ENCODE data around the gene CUBN. TPM values are rescaled to one million over a fixed set of nuclear protein-coding genes. Genes with fewer than 3 reads are reported as not detected.

Gene CUBN
- total RNA-seq, 4 donors from 2014 or later, result 0.37 to 1.5 (median 1.1) TPM

DNA sequence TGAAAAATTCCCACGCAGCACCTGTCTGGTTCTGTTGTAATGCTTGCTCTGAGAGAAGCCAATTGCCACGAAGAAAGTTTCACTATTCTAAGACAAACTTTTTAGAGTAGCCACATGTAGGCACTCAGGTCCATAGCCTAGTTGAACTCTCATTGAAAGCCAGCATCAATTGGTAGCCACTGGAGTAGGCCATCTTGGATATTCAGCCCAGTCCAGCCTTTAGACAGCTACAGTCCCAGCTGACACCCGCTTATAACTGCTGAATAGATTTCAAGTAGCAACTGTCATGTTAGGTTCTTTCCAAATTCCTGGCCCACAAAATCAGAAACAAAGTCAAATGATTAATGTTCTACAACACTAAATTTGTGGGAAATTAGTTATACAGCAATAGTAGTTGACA, 31.6 kb downstream of the CUBN start:
- H3K4me1 ChIP-seq, result no peaks in the 10 kb centered on the region
- 97 to 100% methylated on average over 2 to 3 of the region's 3 CpGs for WGBS, 2 donors (ENCODE audit: low coverage in 1 of 2)
- H3K9me3 ChIP-seq, result peaks cover 5 to 6% of the 10 kb centered on the region in 2 donors

DNA sequence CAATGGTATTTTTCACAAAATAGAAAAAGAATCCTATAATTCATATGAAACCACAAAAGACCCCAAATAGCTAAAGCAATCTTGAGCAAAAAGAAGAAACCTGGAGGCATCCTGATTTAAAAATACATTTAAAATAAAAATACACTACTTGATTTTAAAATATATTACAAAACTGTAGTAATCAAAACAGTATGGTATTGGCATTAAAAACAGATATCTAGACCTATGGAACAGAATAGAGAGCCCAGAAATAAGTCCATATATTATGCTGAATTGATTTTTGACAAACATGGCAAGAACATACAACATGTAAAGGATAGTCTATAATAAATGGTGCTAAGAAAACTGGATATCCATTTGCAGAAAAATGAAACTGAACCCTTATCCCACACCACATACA, 34.8 kb downstream of the CUBN start:
- no peak for DNase-seq
- H3K4me1 ChIP-seq, result no peaks in the 10 kb centered on the region
- H3K27ac ChIP-seq, result no peak overlapping the region
- in situ Hi-C loops (cut with MboI; ENCODE audit: low pct_ligation_motif_present in 1 of 4, low pct_unique_long_range_greater_than_20kb in 1 of 4, low sequenced_read_pairs in 3 of 4) (no loop called here), intact Hi-C loops (cut with DNase I; ENCODE audit: low total_unique reads) (no loop called here)
- H3K27me3 ChIP-seq, result no peaks in the 10 kb centered on the region
- TF ChIP-seq, protein P1, sequence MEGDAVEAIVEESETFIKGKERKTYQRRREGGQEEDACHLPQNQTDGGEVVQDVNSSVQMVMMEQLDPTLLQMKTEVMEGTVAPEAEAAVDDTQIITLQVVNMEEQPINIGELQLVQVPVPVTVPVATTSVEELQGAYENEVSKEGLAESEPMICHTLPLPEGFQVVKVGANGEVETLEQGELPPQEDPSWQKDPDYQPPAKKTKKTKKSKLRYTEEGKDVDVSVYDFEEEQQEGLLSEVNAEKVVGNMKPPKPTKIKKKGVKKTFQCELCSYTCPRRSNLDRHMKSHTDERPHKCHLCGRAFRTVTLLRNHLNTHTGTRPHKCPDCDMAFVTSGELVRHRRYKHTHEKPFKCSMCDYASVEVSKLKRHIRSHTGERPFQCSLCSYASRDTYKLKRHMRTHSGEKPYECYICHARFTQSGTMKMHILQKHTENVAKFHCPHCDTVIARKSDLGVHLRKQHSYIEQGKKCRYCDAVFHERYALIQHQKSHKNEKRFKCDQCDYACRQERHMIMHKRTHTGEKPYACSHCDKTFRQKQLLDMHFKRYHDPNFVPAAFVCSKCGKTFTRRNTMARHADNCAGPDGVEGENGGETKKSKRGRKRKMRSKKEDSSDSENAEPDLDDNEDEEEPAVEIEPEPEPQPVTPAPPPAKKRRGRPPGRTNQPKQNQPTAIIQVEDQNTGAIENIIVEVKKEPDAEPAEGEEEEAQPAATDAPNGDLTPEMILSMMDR (IDR thresholded peaks at IDR 0.05), result no peak
- TF ChIP-seq POLR2AphosphoS5 (IDR thresholded peaks at IDR 0.05), result no peak
- no peak for TF ChIP-seq EP300 (IDR thresholded peaks at IDR 0.05; ENCODE audit: low read depth)
- no peak for TF ChIP-seq POLR2A (IDR thresholded peaks at IDR 0.05)
- H3K9me3 ChIP-seq, result peaks cover 5 to 6% of the 10 kb centered on the region in 2 donors
- no peaks in the 10 kb centered on the region for H3K36me3 ChIP-seq
- H3K4me3 ChIP-seq, result no peak overlapping the region

More for the DNA sequence above, 31.6 kb downstream of the CUBN start:
- Histone ChIP-seq H3K4me3 (no peak overlapping the region), H3K27ac (no peak overlapping the region), H3K27me3 (no peaks in the 10 kb centered on the region), H3K36me3 (no peaks in the 10 kb centered on the region)
- TF ChIP-seq EP300 (IDR thresholded peaks at IDR 0.05; ENCODE audit: low read depth) (no peak), POLR2AphosphoS5 (IDR thresholded peaks at IDR 0.05) (no peak)
- TF ChIP-seq, protein P1 (IDR thresholded peaks at IDR 0.05), result no peak
- intact Hi-C loops (cut with DNase I; ENCODE audit: low total_unique reads) (no loop called here), in situ Hi-C loops (cut with MboI; ENCODE audit: low pct_ligation_motif_present in 1 of 4, low pct_unique_long_range_greater_than_20kb in 1 of 4, low sequenced_read_pairs in 3 of 4) (no loop called here)
- DNase-seq, result no peak

DNA sequence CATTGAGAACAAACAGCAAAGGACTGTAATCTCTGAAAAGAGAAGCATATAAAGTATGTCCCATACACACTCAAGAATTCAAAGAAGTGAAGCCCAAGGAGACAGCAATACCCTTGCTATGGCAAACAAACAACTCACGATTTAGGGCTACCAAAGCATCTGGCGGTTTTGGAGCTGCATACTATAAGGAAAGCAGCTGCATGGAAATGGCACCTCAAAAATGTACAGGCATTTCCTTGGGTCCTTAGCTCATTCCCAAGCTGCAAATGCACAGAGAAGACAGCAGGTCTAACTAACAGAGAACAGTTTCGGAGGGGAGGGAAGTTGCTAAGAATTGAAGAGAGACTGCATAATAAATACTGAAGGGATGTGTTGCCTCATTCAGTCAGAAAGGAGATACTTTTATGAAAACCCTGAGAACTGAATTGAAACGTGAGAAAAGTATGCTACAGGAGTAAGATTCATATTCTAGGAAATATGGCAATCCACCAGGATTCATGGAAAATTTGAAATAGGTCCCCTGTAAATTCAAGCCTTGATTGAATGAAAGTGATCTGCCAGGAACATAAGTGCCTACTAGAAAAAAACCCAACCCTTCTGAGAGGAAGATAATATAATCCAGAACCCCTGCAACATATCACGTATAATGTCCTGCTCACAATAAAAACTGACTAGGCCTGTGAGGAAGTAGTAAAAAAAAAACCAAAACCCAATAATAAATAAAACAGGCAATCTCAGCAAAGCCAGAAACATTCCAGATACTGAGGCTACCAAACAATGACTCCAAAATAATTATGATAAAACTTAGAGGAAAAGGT, 36.4 kb downstream of the CUBN start:
- no peak for DNase-seq
- 59 to 62% methylated on average over 5 of the region's 5 CpGs for WGBS, 2 donors (ENCODE audit: low coverage in 1 of 2)
- Histone ChIP-seq H3K27ac (no peak overlapping the region), H3K27me3 (no peaks in the 10 kb centered on the region), H3K36me3 (no peaks in the 10 kb centered on the region), H3K4me3 (no peak overlapping the region), H3K4me1 (no peaks in the 10 kb centered on the region), H3K9me3 (peaks cover 5 to 6% of the 10 kb centered on the region in 2 donors)
- intact Hi-C loops (cut with DNase I; ENCODE audit: low total_unique reads) (no loop called here), in situ Hi-C loops (cut with MboI; ENCODE audit: low pct_ligation_motif_present in 1 of 4, low pct_unique_long_range_greater_than_20kb in 1 of 4, low sequenced_read_pairs in 3 of 4) (no loop called here)
- TF ChIP-seq POLR2AphosphoS5 (IDR thresholded peaks at IDR 0.05) (no peak), POLR2A (IDR thresholded peaks at IDR 0.05) (no peak), EP300 (IDR thresholded peaks at IDR 0.05; ENCODE audit: low read depth) (no peak)
- TF ChIP-seq, protein P1 (IDR thresholded peaks at IDR 0.05), result no peak

DNA sequence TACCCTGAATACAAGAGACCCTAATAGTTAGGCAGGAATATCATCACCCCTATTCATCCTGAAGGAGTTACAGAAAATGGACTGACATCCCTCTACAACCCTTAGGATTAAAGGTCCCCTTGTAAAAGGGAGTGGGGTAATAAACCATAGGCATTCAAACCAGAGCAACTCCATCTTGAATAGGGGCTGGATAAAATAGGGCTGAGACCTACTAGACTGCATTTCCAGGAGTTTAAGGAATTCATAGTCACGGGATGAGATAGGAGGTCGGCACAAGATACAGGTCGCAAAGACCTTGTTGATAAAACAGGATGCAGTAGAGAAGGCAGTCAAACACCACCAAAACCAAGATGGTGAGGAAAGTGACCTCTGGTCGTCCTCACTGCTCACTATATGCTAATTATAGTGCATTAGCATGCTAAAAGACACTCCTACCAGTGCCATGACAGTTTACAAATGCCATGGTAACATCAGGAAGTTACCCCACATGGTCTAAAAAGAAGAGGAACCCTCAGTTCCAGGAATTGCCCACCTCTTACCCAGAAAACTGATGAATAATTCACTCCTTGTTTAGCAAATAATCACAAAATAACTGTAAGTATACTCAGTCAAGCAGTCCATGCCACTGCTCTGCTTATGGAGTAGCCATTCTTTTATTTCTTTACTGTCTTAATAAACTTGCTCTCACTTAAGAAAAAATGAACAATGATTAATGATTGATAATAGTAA, 37.2 kb downstream of the CUBN start:
- no peaks in the 10 kb centered on the region for H3K27me3 ChIP-seq
- no peak overlapping the region for H3K4me3 ChIP-seq
- TF ChIP-seq EP300 (IDR thresholded peaks at IDR 0.05; ENCODE audit: low read depth), result no peak
- no peak overlapping the region for H3K27ac ChIP-seq
- H3K4me1 ChIP-seq, result no peaks in the 10 kb centered on the region
- in situ Hi-C loops (cut with MboI; ENCODE audit: low pct_ligation_motif_present in 1 of 4, low pct_unique_long_range_greater_than_20kb in 1 of 4, low sequenced_read_pairs in 3 of 4), result no loop called here
- H3K9me3 ChIP-seq, result peaks cover 5 to 6% of the 10 kb centered on the region in 2 donors
- WGBS, 2 donors (ENCODE audit: low coverage in 1 of 2), result 40 to 93% methylated on average over 1 to 4 of the region's 4 CpGs
- intact Hi-C loops (cut with DNase I; ENCODE audit: low total_unique reads), result no loop called here
- H3K36me3 ChIP-seq, result no peaks in the 10 kb centered on the region
- DNase-seq, result no peak

Data from transverse colon (tissue), 4 donors.